H1 (cell line): ENCODE results near the gene SAMD9. TPM values are rescaled to one million over a fixed set of nuclear protein-coding genes. Genes with fewer than 3 reads are reported as not detected.
A peak's percentile ranks its signal among the peaks of the same experiment; 100 is the strongest.

Experiments used
- CTCF ChIA-PET: fragments of 300-600 bp; sonication (Branson Sonifier 250); formaldehyde crosslinking; loops from one replicate; lab custom pipeline; 2021; ENCODE audit not compliant: partially characterized antibody; lab: Charles Lee
- POLR2A ChIA-PET: fragments of 300-600 bp; sonication (Branson Sonifier 250); formaldehyde crosslinking; loops from one replicate; lab custom pipeline; 2021; ENCODE audit warnings: inconsistent platforms; ENCODE audit not compliant: partially characterized antibody; lab: Charles Lee
- DNase-seq, 2 experiments: peaks; one replicate each; pipeline versions ENCODE4 v3.0.0 to v3.0.0-alpha.2; 2010 to 2022; ENCODE audit warnings: low spot score in 2 of 2, low read depth in 1 of 2, mixed read lengths in 1 of 2
- FAIRE-seq: peaks from 2 replicates; lab custom pipeline; 2011; peaks lifted over from hg19 to GRCh38; lab: Jason Lieb, UNC
- H2AFZ ChIP-seq: 2 replicates; pipeline ENCODE4 v1.8.1; 2012; ENCODE audit warnings: low read length, inconsistent platforms
- H2AK5ac ChIP-seq: 2 replicates; pipeline ENCODE4 v1.6.1; 2013; ENCODE audit warnings: low read depth, low read length
- H2BK120ac ChIP-seq: replicated peaks from 2 replicates; pipeline ENCODE3; 2013; ENCODE audit warnings: low read depth, low read length, inconsistent platforms
- H2BK12ac ChIP-seq: 2 replicates; pipeline ENCODE4 v1.6.1; 2013; ENCODE audit warnings: low read depth, low read length
- H2BK15ac ChIP-seq: 2 replicates; pipeline ENCODE4 v1.6.1; 2013; ENCODE audit warnings: low read length
- H2BK20ac ChIP-seq: 2 replicates; pipeline ENCODE4 v1.6.1; 2013; ENCODE audit warnings: low read length
- H2BK5ac ChIP-seq: 2 replicates; pipeline ENCODE4 v1.6.1; 2013; ENCODE audit warnings: low read depth, low read length
- H3K14ac ChIP-seq: 2 replicates; pipeline ENCODE4 v1.6.1; 2013; ENCODE audit warnings: inconsistent platforms; ENCODE audit not compliant: insufficient read length
- H3K18ac ChIP-seq: 2 replicates; pipeline ENCODE4 v1.6.1; 2013; ENCODE audit warnings: low read length; ENCODE audit errors: extremely low read depth
- H3K23ac ChIP-seq: 2 replicates; pipeline ENCODE4 v1.6.1; 2013; ENCODE audit warnings: inconsistent platforms; ENCODE audit not compliant: insufficient read length
- H3K23me2 ChIP-seq: 2 replicates; pipeline ENCODE4 v1.6.1; 2013; ENCODE audit warnings: low read depth, low read length
- H3K27ac ChIP-seq: 2 replicates; pipeline ENCODE4 v1.6.1; 2011; ENCODE audit warnings: low read depth, low read length, inconsistent platforms
- H3K27me3 ChIP-seq, 4 experiments: replicated peaks in 1 of 4; 1 replicate in 1 of 4; 2 replicates in 3 of 4; pipeline versions ENCODE4 v1.6.1 to v1.8.1; 2011 to 2013; ENCODE audit warnings: low read length in 3 of 4, mild to moderate bottlenecking in 3 of 4, inconsistent platforms in 2 of 4, mixed read lengths in 2 of 4, moderate library complexity in 1 of 4; ENCODE audit not compliant: control insufficient read depth in 3 of 4, insufficient read depth in 3 of 4; ENCODE audit errors: extremely low read depth in 1 of 4
- H3K36me3 ChIP-seq, 4 experiments: 2 replicates each; pipeline versions ENCODE4 v1.6.1 to v1.8.1; 2011 to 2013; ENCODE audit warnings: mild to moderate bottlenecking in 4 of 4, low read length in 3 of 4, moderate library complexity in 2 of 4, control low read depth in 1 of 4, inconsistent platforms in 1 of 4; ENCODE audit not compliant: insufficient read depth in 4 of 4, control insufficient read depth in 2 of 4
- H3K4ac ChIP-seq: replicated peaks from 2 replicates; pipeline ENCODE3; 2013; ENCODE audit warnings: low read length, low read depth, mixed read lengths, inconsistent platforms; ENCODE audit not compliant: insufficient read length
- H3K4me1 ChIP-seq, 4 experiments: replicated peaks in 1 of 4; 1 replicate in 1 of 4; 2 replicates in 3 of 4; pipeline versions ENCODE4 v1.6.1 to v1.8.1; 2011 to 2013; ENCODE audit warnings: low read length in 3 of 4, inconsistent platforms in 2 of 4, mixed read lengths in 1 of 4; ENCODE audit not compliant: insufficient read depth in 4 of 4, control insufficient read depth in 3 of 4
- H3K4me2 ChIP-seq, 2 experiments: 2 replicates each; pipeline versions ENCODE4 v1.6.1 to v1.8.1; 2011 to 2013; ENCODE audit warnings: low read depth in 2 of 2, low read length in 2 of 2, control low read depth in 1 of 2, inconsistent platforms in 1 of 2, mild to moderate bottlenecking in 1 of 2; ENCODE audit not compliant: insufficient read depth in 1 of 2
- H3K4me3 ChIP-seq, 4 experiments: fragments of 200-600, 300-600 bp in 1 of 4; sonication (generic), shearing (Covaris generic), sonication (Bioruptor Twin) in 1 of 4; 2 replicates each; pipeline versions ENCODE4 v1.5.1 to v1.8.1; 2011 to 2016; ENCODE audit warnings: low read length in 4 of 4, low read depth in 3 of 4, control low read depth in 2 of 4, inconsistent platforms in 2 of 4, mild to moderate bottlenecking in 2 of 4, mixed read lengths in 1 of 4, moderate library complexity in 1 of 4; ENCODE audit not compliant: insufficient read depth in 2 of 4; ENCODE audit errors: extremely low read depth in 1 of 4
- H3K56ac ChIP-seq: replicated peaks from 2 replicates; pipeline ENCODE3; 2013; ENCODE audit warnings: low read depth, mild to moderate bottlenecking, mixed read lengths, low read length, inconsistent platforms; ENCODE audit not compliant: insufficient read length
- H3K79me1 ChIP-seq: 2 replicates; pipeline ENCODE4 v1.6.1; 2013; ENCODE audit warnings: low read depth, low read length, control low read depth
- H3K79me2 ChIP-seq, 2 experiments: 2 replicates each; pipeline versions ENCODE4 v1.6.1 to v1.8.1; 2012 to 2013; ENCODE audit warnings: low read length in 2 of 2, mild to moderate bottlenecking in 2 of 2, inconsistent platforms in 1 of 2; ENCODE audit not compliant: insufficient read depth in 2 of 2, control insufficient read depth in 1 of 2
- H3K9ac ChIP-seq, 4 experiments: replicated peaks in 1 of 4; 1 replicate in 1 of 4; 2 replicates in 3 of 4; pipeline versions ENCODE4 v1.6.1 to v1.8.1; 2011 to 2013; ENCODE audit warnings: low read depth in 3 of 4, low read length in 3 of 4, control low read depth in 2 of 4, mild to moderate bottlenecking in 2 of 4, moderate library complexity in 2 of 4, inconsistent platforms in 1 of 4; ENCODE audit errors: extremely low read depth in 1 of 4
- H3K9me3 ChIP-seq, 2 experiments: 2 replicates each; pipeline versions ENCODE4 v1.6.1 to v1.8.1; 2012 to 2013; ENCODE audit warnings: mild to moderate bottlenecking in 2 of 2, moderate library complexity in 2 of 2, control low read depth in 1 of 2, inconsistent platforms in 1 of 2, low read depth in 1 of 2, low read length in 1 of 2, mixed read lengths in 1 of 2; ENCODE audit not compliant: insufficient read depth in 2 of 2
- H4K20me1 ChIP-seq, 2 experiments: replicated peaks in 1 of 2; 2 replicates each; pipeline versions ENCODE3 to v1.8.1; 2011 to 2013; ENCODE audit warnings: inconsistent platforms in 2 of 2, low read length in 2 of 2, mild to moderate bottlenecking in 1 of 2; ENCODE audit not compliant: insufficient read depth in 2 of 2, control insufficient read depth in 1 of 2
- H4K5ac ChIP-seq: 2 replicates; pipeline ENCODE4 v1.6.1; 2013; ENCODE audit warnings: low read length, low read depth, mixed read lengths, inconsistent platforms; ENCODE audit not compliant: insufficient read length
- H4K8ac ChIP-seq: 2 replicates; pipeline ENCODE4 v1.8.0; 2013; ENCODE audit warnings: mild to moderate bottlenecking, moderate library complexity, low read length, inconsistent platforms; ENCODE audit not compliant: insufficient read depth; ENCODE audit errors: extremely low read depth
- H4K91ac ChIP-seq: replicated peaks from 2 replicates; pipeline ENCODE3; 2013; ENCODE audit warnings: low read length, mixed read lengths, inconsistent platforms; ENCODE audit not compliant: insufficient read length
- PHF8 ChIP-seq: fragments of 200-600 bp; sonication (generic); conservative IDR thresholded peaks from 2 replicates; pipeline ENCODE4 v1.7.1; 2012; ENCODE audit warnings: low read depth, mild to moderate bottlenecking, inconsistent platforms, low read length, moderate library complexity
- TEAD4 ChIP-seq: IDR thresholded peaks from 2 replicates; pipeline ENCODE4 v1.6.1; 2012; ENCODE audit warnings: low read depth, low read length, inconsistent platforms, mixed read lengths
- WGBS, 2 experiments: shearing (Covaris generic) in 1 of 2; methylation state at CpG; one replicate each; pipeline versions ENCODE4 v1.1.6 to v1.1.7; 2013 to 2015; ENCODE audit warnings: low lambda C conversion rate in 2 of 2, mixed read lengths in 2 of 2, inconsistent platforms in 1 of 2, low coverage in 1 of 2, missing lambda C conversion rate in 1 of 2; ENCODE audit not compliant: insufficient replicate concordance in 2 of 2, insufficient coverage in 1 of 2, insufficient read length in 1 of 2; ENCODE audit errors: extremely low coverage in 1 of 2, missing lambda C conversion rate in 1 of 2; 5-methylcytosine and 5-hydroxymethylcytosine counted together
- polyA plus RNA-seq, 7 experiments: library from polyadenylated mRNA; depleted of rRNA in 3 of 7; stranded (reverse) in 5 of 7; unstranded in 2 of 7; fragments of >200 nt in 5 of 7; fragments of 200-250 nt in 2 of 7; gene quantifications; 1 replicate in 5 of 7; 2 replicates in 1 of 7; 4 replicates in 1 of 7; pipeline versions ENCODE4 v1.2.1 to v1.2.3, GENCODE V29; 2011 to 2013; ENCODE audit warnings: missing spikeins in 2 of 7, mixed read lengths in 2 of 7
- total RNA-seq: library from RNA; stranded (reverse); fragmentation: NEBNext Ultra II Directional; extraction: Animal tissue kit (Norgen Biotek cat#: 25700); gene quantifications from 2 replicates; pipeline ENCODE4 v1.2.1, GENCODE V29; 2021
- TF ChIP-seq, protein P1 (sequence below): IDR thresholded peaks from 2 replicates; pipeline ENCODE4 v1.6.1; 2012; ENCODE audit warnings: inconsistent platforms
- TF ChIP-seq, protein P2 (sequence below): IDR thresholded peaks from 2 replicates; pipeline ENCODE4 v1.6.1; 2011; ENCODE audit warnings: low read length, improper control_type of control experiment

Gene SAMD9
- total and polyA plus RNA-seq, 2 of the 8 experiments (the other 6 are each of a cell fraction or from before 2014, with no cell fraction given) = 0.02 TPM; not detected in 1

DNA sequence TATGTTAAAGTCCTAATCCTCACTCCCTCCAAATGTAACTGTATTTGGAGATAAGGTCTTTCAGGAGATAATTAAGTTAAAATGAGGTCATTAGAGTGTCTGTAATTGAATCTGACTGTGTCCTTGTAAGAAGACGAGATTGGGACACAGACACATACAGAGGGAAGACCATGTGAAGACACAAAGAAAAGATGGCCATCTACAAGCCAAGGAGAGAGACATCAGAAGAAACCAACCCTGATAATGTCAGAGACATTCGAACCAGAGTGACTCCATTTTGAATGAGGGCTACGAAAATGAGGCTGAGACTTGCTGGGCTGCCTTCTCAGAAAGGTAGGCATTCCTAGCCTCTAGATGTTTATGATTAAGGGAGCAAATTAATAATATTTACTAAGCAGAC, 30.9 kb upstream of the SAMD9 start:
- no peak overlapping the region for H3K4ac ChIP-seq
- no peak overlapping the region for H2BK120ac ChIP-seq
- no peak overlapping the region for H2BK15ac ChIP-seq
- H3K18ac ChIP-seq = no peak overlapping the region
- H3K4me2 ChIP-seq = no peak overlapping the region
- peak overlapping the region; percentile 6; the same call in 1 of the 2 replicates for H2AFZ ChIP-seq
- POLR2A ChIA-PET = no interaction called here
- TF ChIP-seq, protein P1, sequence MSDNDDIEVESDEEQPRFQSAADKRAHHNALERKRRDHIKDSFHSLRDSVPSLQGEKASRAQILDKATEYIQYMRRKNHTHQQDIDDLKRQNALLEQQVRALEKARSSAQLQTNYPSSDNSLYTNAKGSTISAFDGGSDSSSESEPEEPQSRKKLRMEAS = no peak
- TF ChIP-seq TEAD4 (no peak), PHF8 (no peak)
- TF ChIP-seq, protein P2, sequence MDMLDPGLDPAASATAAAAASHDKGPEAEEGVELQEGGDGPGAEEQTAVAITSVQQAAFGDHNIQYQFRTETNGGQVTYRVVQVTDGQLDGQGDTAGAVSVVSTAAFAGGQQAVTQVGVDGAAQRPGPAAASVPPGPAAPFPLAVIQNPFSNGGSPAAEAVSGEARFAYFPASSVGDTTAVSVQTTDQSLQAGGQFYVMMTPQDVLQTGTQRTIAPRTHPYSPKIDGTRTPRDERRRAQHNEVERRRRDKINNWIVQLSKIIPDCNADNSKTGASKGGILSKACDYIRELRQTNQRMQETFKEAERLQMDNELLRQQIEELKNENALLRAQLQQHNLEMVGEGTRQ = no peak
- H4K5ac ChIP-seq = no peak overlapping the region
- CTCF ChIA-PET = no interaction called here
- H3K23me2 ChIP-seq = no peaks in the 10 kb centered on the region
- no peak overlapping the region for H4K91ac ChIP-seq
- H4K8ac ChIP-seq = no peak overlapping the region
- no peak overlapping the region for H3K9ac ChIP-seq
- DNase-seq (no peak), FAIRE-seq (no peak)
- H3K56ac ChIP-seq = no peak overlapping the region
- H2AK5ac ChIP-seq = no peak overlapping the region
- no peaks in the 10 kb centered on the region for H3K79me1 ChIP-seq
- H3K36me3 ChIP-seq = no peaks in the 10 kb centered on the region
- 82% methylated on average over 3 of the region's 3 CpGs; no CpG with 5 or more reads in 1 of the 2 experiments for WGBS, 2 experiments
- H3K9me3 ChIP-seq = no peaks in the 10 kb centered on the region
- no peak overlapping the region for H2BK12ac ChIP-seq
- H3K4me3 ChIP-seq = no peak overlapping the region
- H3K27ac ChIP-seq = no peak overlapping the region
- H3K14ac ChIP-seq = no peak overlapping the region
- H2BK5ac ChIP-seq = no peak overlapping the region
- no peak overlapping the region for H2BK20ac ChIP-seq
- no peaks in the 10 kb centered on the region for H3K27me3 ChIP-seq
- 0 out of 7 replicates have a peak, but pooled peaks cover 0 to 2% (median under 1%) of the 10 kb centered on the region in 4 experiments for H3K4me1 ChIP-seq
- no peak overlapping the region for H3K23ac ChIP-seq
- no peaks in the 10 kb centered on the region for H4K20me1 ChIP-seq
- no peaks in the 10 kb centered on the region for H3K79me2 ChIP-seq
